OCI-LY7 (cell line): ENCODE data around the gene CYP20A1.

Experiments
- EZH2phosphoT487 ChIP-seq: fragments of 200-600 bp; sonication (generic); IDR thresholded peaks from 2 replicates; pipeline ENCODE4 v1.6.1; 2018; ENCODE audit warnings: low read depth, borderline replicate concordance, mild to moderate bottlenecking, mixed run types, antibody characterized with exemption, low read length, moderate library complexity, mixed read lengths
- TF ChIP-seq, protein P1 (sequence below): fragments of 200-600 bp; sonication (generic); conservative IDR thresholded peaks from 2 replicates; pipeline ENCODE4 v1.5.1; 2014; ENCODE audit warnings: mild to moderate bottlenecking, antibody characterized with exemption, low read length, moderate library complexity, mixed read lengths

DNA sequence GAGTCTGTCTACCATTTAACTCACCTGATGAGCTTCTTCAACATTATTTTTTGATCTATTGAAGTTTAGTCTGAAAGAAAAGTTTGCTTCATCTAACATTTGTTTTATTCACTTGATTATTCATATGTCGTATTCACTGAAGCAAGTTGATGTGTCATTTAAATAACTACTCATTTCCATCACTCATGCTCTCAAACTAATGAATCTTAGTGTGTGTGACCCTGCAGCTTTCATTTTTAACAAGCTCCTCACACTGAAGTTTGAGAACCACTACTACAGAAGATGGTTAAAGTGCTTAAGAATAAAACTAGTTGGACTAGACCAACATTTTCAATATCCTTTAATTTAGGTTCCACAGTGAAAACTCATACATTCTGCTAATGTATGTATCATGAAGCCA lies 87.5 kb downstream of the CYP20A1 start:
- TF ChIP-seq, protein P1, sequence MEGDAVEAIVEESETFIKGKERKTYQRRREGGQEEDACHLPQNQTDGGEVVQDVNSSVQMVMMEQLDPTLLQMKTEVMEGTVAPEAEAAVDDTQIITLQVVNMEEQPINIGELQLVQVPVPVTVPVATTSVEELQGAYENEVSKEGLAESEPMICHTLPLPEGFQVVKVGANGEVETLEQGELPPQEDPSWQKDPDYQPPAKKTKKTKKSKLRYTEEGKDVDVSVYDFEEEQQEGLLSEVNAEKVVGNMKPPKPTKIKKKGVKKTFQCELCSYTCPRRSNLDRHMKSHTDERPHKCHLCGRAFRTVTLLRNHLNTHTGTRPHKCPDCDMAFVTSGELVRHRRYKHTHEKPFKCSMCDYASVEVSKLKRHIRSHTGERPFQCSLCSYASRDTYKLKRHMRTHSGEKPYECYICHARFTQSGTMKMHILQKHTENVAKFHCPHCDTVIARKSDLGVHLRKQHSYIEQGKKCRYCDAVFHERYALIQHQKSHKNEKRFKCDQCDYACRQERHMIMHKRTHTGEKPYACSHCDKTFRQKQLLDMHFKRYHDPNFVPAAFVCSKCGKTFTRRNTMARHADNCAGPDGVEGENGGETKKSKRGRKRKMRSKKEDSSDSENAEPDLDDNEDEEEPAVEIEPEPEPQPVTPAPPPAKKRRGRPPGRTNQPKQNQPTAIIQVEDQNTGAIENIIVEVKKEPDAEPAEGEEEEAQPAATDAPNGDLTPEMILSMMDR = no peak
- no peak for TF ChIP-seq EZH2phosphoT487
